Measurements from ENCODE around the gene MAML2. TPM values are rescaled to one million over a fixed set of nuclear protein-coding genes. Genes with fewer than 3 reads are reported as not detected.
A peak's percentile ranks its signal among the peaks of the same experiment; 100 is the strongest.

Gene MAML2
- total RNA-seq, 1 donor from 2014 or later: 1.3 TPM

DNA sequence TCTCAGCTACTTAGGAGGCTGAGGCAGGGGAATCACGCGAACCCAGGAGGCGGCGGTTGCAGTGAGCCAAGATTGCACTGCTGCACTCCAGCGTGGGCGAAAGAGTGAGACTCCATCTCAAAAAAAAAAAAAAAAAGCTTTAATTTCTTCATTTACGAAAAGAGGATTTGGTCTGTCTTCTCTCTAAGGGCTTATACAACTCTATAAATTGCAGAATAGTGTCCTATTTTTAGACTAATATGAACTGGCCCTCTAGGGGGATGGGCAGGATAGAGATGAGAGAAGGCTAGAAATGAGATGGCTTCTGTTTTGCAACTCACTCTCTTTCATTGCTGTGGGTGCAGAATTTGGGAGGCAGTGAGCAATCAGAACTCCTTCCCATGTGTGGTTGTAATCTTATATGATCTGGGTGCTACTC, 11.3 kb downstream of the MAML2 start:
- Histone ChIP-seq H3K4me3 (ENCODE audit: low read depth, low read length) (no peak overlapping the region), H3K27me3 (ENCODE audit: control insufficient read depth, insufficient read depth, low read length) (no peaks in the 10 kb centered on the region), H3K36me3 (ENCODE audit: control insufficient read depth, insufficient read depth, low read length) (no peaks in the 10 kb centered on the region)
- FAIRE-seq (no peak), DNase-seq (ENCODE audit: low read depth) (no peak)
- TF ChIP-seq, protein P1, sequence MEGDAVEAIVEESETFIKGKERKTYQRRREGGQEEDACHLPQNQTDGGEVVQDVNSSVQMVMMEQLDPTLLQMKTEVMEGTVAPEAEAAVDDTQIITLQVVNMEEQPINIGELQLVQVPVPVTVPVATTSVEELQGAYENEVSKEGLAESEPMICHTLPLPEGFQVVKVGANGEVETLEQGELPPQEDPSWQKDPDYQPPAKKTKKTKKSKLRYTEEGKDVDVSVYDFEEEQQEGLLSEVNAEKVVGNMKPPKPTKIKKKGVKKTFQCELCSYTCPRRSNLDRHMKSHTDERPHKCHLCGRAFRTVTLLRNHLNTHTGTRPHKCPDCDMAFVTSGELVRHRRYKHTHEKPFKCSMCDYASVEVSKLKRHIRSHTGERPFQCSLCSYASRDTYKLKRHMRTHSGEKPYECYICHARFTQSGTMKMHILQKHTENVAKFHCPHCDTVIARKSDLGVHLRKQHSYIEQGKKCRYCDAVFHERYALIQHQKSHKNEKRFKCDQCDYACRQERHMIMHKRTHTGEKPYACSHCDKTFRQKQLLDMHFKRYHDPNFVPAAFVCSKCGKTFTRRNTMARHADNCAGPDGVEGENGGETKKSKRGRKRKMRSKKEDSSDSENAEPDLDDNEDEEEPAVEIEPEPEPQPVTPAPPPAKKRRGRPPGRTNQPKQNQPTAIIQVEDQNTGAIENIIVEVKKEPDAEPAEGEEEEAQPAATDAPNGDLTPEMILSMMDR (IDR thresholded peaks at IDR 0.05; ENCODE audit: insufficient read depth, low read length, severe bottlenecking): no peak

DNA sequence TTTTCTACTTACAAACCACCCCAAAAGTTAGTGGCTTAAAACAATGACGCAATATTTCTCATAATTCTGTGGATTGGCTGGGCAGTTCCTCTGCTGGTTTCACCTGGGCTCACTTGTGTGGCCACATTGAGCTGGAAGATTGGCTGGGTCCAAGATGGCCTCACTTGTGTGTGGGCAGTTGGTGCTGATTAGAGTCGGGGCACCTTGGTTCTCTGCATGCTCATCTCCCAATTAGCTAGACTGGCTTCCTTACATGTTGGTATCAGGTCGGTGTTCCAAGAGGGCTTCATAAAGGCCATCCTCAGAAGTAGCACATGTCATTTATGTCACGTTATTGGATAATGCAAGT, 12.5 kb downstream of the MAML2 start:
- FAIRE-seq (no peak), DNase-seq (ENCODE audit: low read depth) (no peak)
- Histone ChIP-seq H3K36me3 (ENCODE audit: control insufficient read depth, insufficient read depth, low read length) (no peaks in the 10 kb centered on the region), H3K4me3 (ENCODE audit: low read depth, low read length) (no peak overlapping the region), H3K27me3 (ENCODE audit: control insufficient read depth, insufficient read depth, low read length) (no peaks in the 10 kb centered on the region)
- TF ChIP-seq, protein P1 (IDR thresholded peaks at IDR 0.05; ENCODE audit: insufficient read depth, low read length, severe bottlenecking): no peak

DNA sequence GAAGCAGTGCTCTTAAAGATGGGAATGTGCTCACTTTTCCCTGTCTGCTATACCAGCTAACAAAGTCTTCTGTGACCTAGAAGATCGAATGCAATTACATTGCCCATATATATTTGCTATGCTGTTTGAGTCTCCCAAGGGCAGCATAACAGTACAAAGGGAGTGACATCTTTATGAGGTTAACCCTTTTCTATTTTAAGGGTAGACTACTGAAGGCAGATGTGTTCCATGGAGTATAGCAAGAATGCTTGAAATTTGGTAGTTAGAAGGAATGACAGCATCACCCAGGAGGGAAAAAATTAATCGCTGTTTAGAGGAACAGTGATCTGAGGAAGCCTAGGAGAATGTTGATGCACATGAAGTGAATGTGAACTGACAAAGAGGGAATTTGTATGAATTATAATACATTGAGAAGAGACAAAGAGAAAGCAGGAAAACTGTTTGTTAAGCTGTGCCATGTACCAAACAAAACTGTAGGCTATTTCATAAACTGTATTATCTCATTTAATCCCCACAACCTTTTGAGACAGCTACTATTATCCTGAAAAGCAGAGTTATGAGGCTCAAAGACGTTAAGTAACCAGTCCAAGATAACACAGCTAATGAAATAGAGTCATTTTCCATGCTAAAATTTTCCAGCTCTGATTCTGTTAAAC, 13.0 kb downstream of the MAML2 start:
- FAIRE-seq: no peak
- no peaks in the 10 kb centered on the region for H3K36me3 ChIP-seq (ENCODE audit: control insufficient read depth, insufficient read depth, low read length)
- TF ChIP-seq, protein P1 (IDR thresholded peaks at IDR 0.05; ENCODE audit: insufficient read depth, low read length, severe bottlenecking): no peak
- no peak for DNase-seq (ENCODE audit: low read depth)
- no peaks in the 10 kb centered on the region for H3K27me3 ChIP-seq (ENCODE audit: control insufficient read depth, insufficient read depth, low read length)
- no peak overlapping the region for H3K4me3 ChIP-seq (ENCODE audit: low read depth, low read length)

GRCh38 chr11:96329419-96329818, 13.6 kb downstream of the MAML2 start:
- DNase-seq (ENCODE audit: low read depth) (no peak), FAIRE-seq (no peak)
- Histone ChIP-seq H3K36me3 (ENCODE audit: control insufficient read depth, insufficient read depth, low read length) (no peaks in the 10 kb centered on the region), H3K27me3 (ENCODE audit: control insufficient read depth, insufficient read depth, low read length) (no peaks in the 10 kb centered on the region), H3K4me3 (ENCODE audit: low read depth, low read length) (no peak overlapping the region)
- TF ChIP-seq, protein P1 (IDR thresholded peaks at IDR 0.05; ENCODE audit: insufficient read depth, low read length, severe bottlenecking): no peak

DNA sequence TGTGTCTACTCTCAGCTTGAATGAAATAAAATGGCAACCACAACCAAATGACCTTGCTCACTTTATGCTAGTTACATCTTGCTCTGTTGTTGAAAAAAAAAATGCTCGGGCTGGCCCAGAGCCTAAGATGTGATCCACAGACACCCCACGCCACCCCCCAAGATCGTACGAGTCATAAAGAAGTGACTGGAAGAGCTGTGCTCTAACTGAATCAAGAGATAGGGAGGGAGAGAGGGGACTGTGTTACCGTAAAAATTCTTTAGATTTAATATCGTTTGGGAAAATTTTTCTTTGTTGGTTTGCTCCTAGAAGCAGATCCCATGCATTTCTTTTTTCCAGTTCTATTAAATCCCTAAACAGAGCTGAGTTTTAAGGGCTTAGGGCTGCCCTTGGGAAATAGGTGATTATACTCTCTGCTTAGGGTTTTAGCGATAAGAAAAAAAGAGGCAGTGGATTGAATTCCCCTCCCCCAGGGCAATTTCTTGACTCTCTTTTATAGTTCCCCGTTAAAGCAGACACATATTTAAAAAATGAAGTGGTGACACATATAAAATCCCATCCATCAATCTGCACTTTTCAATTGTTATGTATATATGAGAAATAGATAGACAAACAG, 14.5 kb downstream of the MAML2 start:
- DNase-seq (ENCODE audit: low read depth) (peak; percentile 74), FAIRE-seq (no peak)
- peaks cover 2% of the 10 kb centered on the region for H3K36me3 ChIP-seq (ENCODE audit: control insufficient read depth, insufficient read depth, low read length)
- no peak overlapping the region for H3K4me3 ChIP-seq (ENCODE audit: low read depth, low read length)
- TF ChIP-seq, protein P1 (IDR thresholded peaks at IDR 0.05; ENCODE audit: insufficient read depth, low read length, severe bottlenecking): no peak
- no peaks in the 10 kb centered on the region for H3K27me3 ChIP-seq (ENCODE audit: control insufficient read depth, insufficient read depth, low read length)

GRCh38 chr11:96326959-96327358, 16.0 kb downstream of the MAML2 start:
- FAIRE-seq (no peak), DNase-seq (ENCODE audit: low read depth) (no peak)
- TF ChIP-seq, protein P1 (IDR thresholded peaks at IDR 0.05; ENCODE audit: insufficient read depth, low read length, severe bottlenecking): no peak
- H3K36me3 ChIP-seq (ENCODE audit: control insufficient read depth, insufficient read depth, low read length): peaks cover 2% of the 10 kb centered on the region
- H3K4me3 ChIP-seq (ENCODE audit: low read depth, low read length): no peak overlapping the region
- H3K27me3 ChIP-seq (ENCODE audit: control insufficient read depth, insufficient read depth, low read length): no peaks in the 10 kb centered on the region
